IPS-20b (cell line): ENCODE data around the gene ZNF473.
"Not testable (repeated sequence)": the region's sequence is repeated elsewhere in the genome, so short reads cannot be mapped to it uniquely, and the experiment has no call there.

Experiments used
- H3K27ac ChIP-seq: one replicate; pipeline ENCODE4 v1.5.1; 2013; ENCODE audit warnings: low read length
- H3K27me3 ChIP-seq: 2 replicates; pipeline ENCODE4 v1.6.1; 2013; ENCODE audit warnings: mild to moderate bottlenecking, low read length, inconsistent platforms; ENCODE audit not compliant: insufficient read depth
- H3K36me3 ChIP-seq: 2 replicates; pipeline ENCODE4 v1.6.1; 2013; ENCODE audit warnings: low read depth, mild to moderate bottlenecking, inconsistent platforms, low read length, moderate library complexity; ENCODE audit not compliant: insufficient read depth
- H3K4me1 ChIP-seq: 2 replicates; pipeline ENCODE4 v1.6.1; 2013; ENCODE audit warnings: mild to moderate bottlenecking, control low read depth, inconsistent platforms, low read length, moderate library complexity; ENCODE audit not compliant: insufficient read depth
- H3K4me3 ChIP-seq: 2 replicates; pipeline ENCODE4 v1.5.1; 2013; ENCODE audit warnings: mild to moderate bottlenecking, low read length, inconsistent platforms
- H3K9ac ChIP-seq: 2 replicates; pipeline ENCODE4 v1.6.1; 2013; ENCODE audit warnings: low read depth, mild to moderate bottlenecking, inconsistent platforms, low read length, moderate library complexity
- H3K9me3 ChIP-seq: 2 replicates; pipeline ENCODE4 v1.6.1; 2013; ENCODE audit warnings: mild to moderate bottlenecking, low read depth, low read length, inconsistent platforms; ENCODE audit not compliant: insufficient read depth

Gene ZNF473

GRCh38 chr19:50087153-50087552, 61.3 kb downstream of the ZNF473 start:
- H3K9me3 ChIP-seq, result peaks cover 39% of the 10 kb centered on the region
- H3K9ac ChIP-seq, H3K36me3 ChIP-seq, H3K27ac ChIP-seq, H3K27me3 ChIP-seq, H3K4me3 ChIP-seq, H3K4me1 ChIP-seq: not testable (repeated sequence)

- H3K9me3 ChIP-seq, result peaks cover 16% of the 10 kb centered on the region
- not testable (repeated sequence) for H3K27ac ChIP-seq, H3K9ac ChIP-seq
Observed at GRCh38 chr19:50090706-50091105, 64.9 kb downstream of the ZNF473 start.

GRCh38 chr19:50091786-50092185, 66.0 kb downstream of the ZNF473 start:
- H3K27me3 ChIP-seq, H3K27ac ChIP-seq: not testable (repeated sequence)

More at GRCh38 chr19:50090706-50091105, 64.9 kb downstream of the ZNF473 start:
- H3K4me1 ChIP-seq, H3K27me3 ChIP-seq, H3K4me3 ChIP-seq, H3K36me3 ChIP-seq: not testable (repeated sequence)

GRCh38 chr19:50092597-50092996, 66.8 kb downstream of the ZNF473 start:
- not testable (repeated sequence) for H3K27ac ChIP-seq, H3K27me3 ChIP-seq, H3K9ac ChIP-seq, H3K4me3 ChIP-seq, H3K36me3 ChIP-seq, H3K4me1 ChIP-seq
- H3K9me3 ChIP-seq, result peaks cover 10% of the 10 kb centered on the region

More at GRCh38 chr19:50091786-50092185, 66.0 kb downstream of the ZNF473 start:
- H3K4me1 ChIP-seq, H3K4me3 ChIP-seq, H3K9ac ChIP-seq, H3K36me3 ChIP-seq: not testable (repeated sequence)
- H3K9me3 ChIP-seq, result peaks cover 16% of the 10 kb centered on the region

GRCh38 chr19:50097884-50098283, 72.1 kb downstream of the ZNF473 start:
- H3K27me3 ChIP-seq, H3K36me3 ChIP-seq, H3K27ac ChIP-seq, H3K4me1 ChIP-seq, H3K4me3 ChIP-seq, H3K9ac ChIP-seq: not testable (repeated sequence)
- H3K9me3 ChIP-seq, result peaks cover 13% of the 10 kb centered on the region

- H3K9ac ChIP-seq, result not testable (repeated sequence)
Observed at GRCh38 chr19:50098892-50099291, 73.1 kb downstream of the ZNF473 start.

GRCh38 chr19:50099696-50100095, 73.9 kb downstream of the ZNF473 start:
- H3K9me3 ChIP-seq, result peaks cover 11% of the 10 kb centered on the region
- not testable (repeated sequence) for H3K36me3 ChIP-seq, H3K4me3 ChIP-seq, H3K4me1 ChIP-seq, H3K27me3 ChIP-seq, H3K27ac ChIP-seq, H3K9ac ChIP-seq

More at GRCh38 chr19:50098892-50099291, 73.1 kb downstream of the ZNF473 start:
- not testable (repeated sequence) for H3K36me3 ChIP-seq, H3K4me3 ChIP-seq, H3K27me3 ChIP-seq, H3K27ac ChIP-seq, H3K4me1 ChIP-seq
- H3K9me3 ChIP-seq, result peaks cover 13% of the 10 kb centered on the region

GRCh38 chr19:50100946-50101345, 75.1 kb downstream of the ZNF473 start:
- H3K36me3 ChIP-seq, H3K4me3 ChIP-seq, H3K27me3 ChIP-seq, H3K4me1 ChIP-seq, H3K9ac ChIP-seq, H3K27ac ChIP-seq: not testable (repeated sequence)
- H3K9me3 ChIP-seq, result peaks cover 11% of the 10 kb centered on the region
